Prostate gland (tissue), 2 donors: ENCODE results near the gene OXT.

Experiments
- POLR2A ChIP-seq: fragments of 450-650 bp; IDR thresholded peaks from one replicate; pipeline ENCODE4 v1.6.1; 2016; ENCODE audit warnings: antibody characterized with exemption, mild to moderate bottlenecking
- TF ChIP-seq, protein P1 (sequence below), 4 experiments: fragments of 200-600 bp in 2 of 4; fragments of 450-650 bp in 2 of 4; sonication (generic) in 2 of 4; IDR thresholded peaks; 1 replicate in 3 of 4; 2 replicates in 1 of 4; pipeline ENCODE4 v1.5.1; 2016 to 2019; ENCODE audit warnings: antibody characterized with exemption in 4 of 4, mild to moderate bottlenecking in 2 of 4, moderate library complexity in 2 of 4

DNA sequence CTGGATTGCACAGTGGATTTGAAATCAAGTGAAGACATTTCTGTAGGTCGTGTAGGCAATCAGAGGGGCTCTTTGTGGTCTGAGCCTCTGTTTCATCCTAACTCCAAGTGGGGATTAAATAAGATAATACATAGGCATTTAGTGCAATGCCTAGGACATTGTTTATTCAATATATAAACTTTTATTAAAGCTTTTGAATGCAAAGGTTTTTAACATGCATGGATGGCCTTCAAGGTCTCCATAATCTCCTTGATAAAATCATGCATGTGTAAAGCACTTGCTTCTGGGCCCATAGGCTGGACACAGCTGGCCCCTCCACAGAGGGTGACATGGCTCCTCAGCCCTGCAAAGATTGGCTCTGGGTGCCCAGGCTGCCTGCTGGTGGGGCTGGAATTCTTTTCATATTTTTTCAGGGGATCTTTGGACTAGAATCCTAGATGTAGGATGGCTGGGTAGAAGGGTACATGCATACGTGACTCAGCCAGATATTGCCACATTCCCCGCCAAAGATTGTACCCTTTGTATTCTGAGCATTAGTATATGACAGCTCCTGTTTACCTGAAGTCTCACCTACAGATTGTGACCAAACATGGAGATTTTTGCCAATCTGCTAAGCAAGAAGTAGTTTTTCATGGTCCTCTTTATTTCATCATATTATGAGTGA lies 32.1 kb downstream of the OXT start:
- TF ChIP-seq, protein P1, sequence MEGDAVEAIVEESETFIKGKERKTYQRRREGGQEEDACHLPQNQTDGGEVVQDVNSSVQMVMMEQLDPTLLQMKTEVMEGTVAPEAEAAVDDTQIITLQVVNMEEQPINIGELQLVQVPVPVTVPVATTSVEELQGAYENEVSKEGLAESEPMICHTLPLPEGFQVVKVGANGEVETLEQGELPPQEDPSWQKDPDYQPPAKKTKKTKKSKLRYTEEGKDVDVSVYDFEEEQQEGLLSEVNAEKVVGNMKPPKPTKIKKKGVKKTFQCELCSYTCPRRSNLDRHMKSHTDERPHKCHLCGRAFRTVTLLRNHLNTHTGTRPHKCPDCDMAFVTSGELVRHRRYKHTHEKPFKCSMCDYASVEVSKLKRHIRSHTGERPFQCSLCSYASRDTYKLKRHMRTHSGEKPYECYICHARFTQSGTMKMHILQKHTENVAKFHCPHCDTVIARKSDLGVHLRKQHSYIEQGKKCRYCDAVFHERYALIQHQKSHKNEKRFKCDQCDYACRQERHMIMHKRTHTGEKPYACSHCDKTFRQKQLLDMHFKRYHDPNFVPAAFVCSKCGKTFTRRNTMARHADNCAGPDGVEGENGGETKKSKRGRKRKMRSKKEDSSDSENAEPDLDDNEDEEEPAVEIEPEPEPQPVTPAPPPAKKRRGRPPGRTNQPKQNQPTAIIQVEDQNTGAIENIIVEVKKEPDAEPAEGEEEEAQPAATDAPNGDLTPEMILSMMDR (IDR thresholded peaks at IDR 0.05), result no peak
- TF ChIP-seq POLR2A, result no peak
